ENCODE measurements around the gene DEF6. TPM values are rescaled to one million over a fixed set of nuclear protein-coding genes. Genes with fewer than 3 reads are reported as not detected.

The DEF6 gene
- total and polyA plus RNA-seq, 4 donors: 1.0 to 6.3 (median 2.5) TPM

DNA sequence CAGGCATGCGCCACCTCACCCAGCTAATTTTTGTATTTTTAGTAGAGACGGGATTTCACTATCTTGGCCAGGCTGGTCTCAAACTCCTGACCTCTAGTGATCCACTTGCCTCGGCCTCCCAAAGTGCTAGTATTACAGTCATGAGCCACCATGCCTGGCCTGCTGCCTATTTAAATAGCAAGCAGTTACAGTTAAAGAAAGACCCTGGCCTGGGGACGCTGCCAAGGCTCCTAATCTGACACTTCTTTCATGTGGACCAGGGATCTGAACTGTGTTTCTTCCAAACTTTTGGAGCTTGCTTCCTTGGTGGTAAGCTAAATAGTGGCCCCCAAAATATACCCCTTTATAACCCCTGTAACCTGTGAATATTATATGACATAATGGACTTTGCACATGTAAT lies 60.1 kb downstream of the DEF6 start:
- DNase-seq (ENCODE audit: low spot score): no peak
- TF ChIP-seq RXRA (IDR thresholded peaks at IDR 0.05): no peak
- TF ChIP-seq HNF4G (IDR thresholded peaks at IDR 0.05): no peak
- TF ChIP-seq JUND (IDR thresholded peaks at IDR 0.05): no peak
- no peak for TF ChIP-seq FOXA2 (IDR thresholded peaks at IDR 0.05)
- TF ChIP-seq, protein P1, sequence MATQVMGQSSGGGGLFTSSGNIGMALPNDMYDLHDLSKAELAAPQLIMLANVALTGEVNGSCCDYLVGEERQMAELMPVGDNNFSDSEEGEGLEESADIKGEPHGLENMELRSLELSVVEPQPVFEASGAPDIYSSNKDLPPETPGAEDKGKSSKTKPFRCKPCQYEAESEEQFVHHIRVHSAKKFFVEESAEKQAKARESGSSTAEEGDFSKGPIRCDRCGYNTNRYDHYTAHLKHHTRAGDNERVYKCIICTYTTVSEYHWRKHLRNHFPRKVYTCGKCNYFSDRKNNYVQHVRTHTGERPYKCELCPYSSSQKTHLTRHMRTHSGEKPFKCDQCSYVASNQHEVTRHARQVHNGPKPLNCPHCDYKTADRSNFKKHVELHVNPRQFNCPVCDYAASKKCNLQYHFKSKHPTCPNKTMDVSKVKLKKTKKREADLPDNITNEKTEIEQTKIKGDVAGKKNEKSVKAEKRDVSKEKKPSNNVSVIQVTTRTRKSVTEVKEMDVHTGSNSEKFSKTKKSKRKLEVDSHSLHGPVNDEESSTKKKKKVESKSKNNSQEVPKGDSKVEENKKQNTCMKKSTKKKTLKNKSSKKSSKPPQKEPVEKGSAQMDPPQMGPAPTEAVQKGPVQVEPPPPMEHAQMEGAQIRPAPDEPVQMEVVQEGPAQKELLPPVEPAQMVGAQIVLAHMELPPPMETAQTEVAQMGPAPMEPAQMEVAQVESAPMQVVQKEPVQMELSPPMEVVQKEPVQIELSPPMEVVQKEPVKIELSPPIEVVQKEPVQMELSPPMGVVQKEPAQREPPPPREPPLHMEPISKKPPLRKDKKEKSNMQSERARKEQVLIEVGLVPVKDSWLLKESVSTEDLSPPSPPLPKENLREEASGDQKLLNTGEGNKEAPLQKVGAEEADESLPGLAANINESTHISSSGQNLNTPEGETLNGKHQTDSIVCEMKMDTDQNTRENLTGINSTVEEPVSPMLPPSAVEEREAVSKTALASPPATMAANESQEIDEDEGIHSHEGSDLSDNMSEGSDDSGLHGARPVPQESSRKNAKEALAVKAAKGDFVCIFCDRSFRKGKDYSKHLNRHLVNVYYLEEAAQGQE (IDR thresholded peaks at IDR 0.05): no peak
- TF ChIP-seq RAD21 (IDR thresholded peaks at IDR 0.05): no peak
- TF ChIP-seq FOXA1 (IDR thresholded peaks at IDR 0.05): no peak
- no peak for TF ChIP-seq NR2F2 (IDR thresholded peaks at IDR 0.05)
- TF ChIP-seq, protein P2, sequence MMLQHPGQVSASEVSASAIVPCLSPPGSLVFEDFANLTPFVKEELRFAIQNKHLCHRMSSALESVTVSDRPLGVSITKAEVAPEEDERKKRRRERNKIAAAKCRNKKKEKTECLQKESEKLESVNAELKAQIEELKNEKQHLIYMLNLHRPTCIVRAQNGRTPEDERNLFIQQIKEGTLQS (IDR thresholded peaks at IDR 0.05): no peak
- Histone ChIP-seq H3K9me3 (ENCODE audit: control insufficient read depth in 4 of 4, low read length in 3 of 4) (no peaks in the 10 kb centered on the region), H3K36me3 (ENCODE audit: control insufficient read depth in 4 of 4, insufficient read depth in 3 of 4, low read depth in 1 of 4, low read length in 3 of 4) (peaks cover 5 to 17% (median 10%) of the 10 kb centered on the region in 4 donors), H3K27ac (ENCODE audit: low read depth in 1 of 2, low read length in 2 of 2) (no peak overlapping the region), H3K4me1 (ENCODE audit: control insufficient read depth in 4 of 4, insufficient read depth in 4 of 4, low read length in 3 of 4) (peaks cover 12 to 20% (median 16%) of the 10 kb centered on the region in 4 donors), H3K4me3 (ENCODE audit: low read depth in 1 of 3, low read length in 3 of 3) (no peak overlapping the region), H3K9ac (ENCODE audit: low read depth in 1 of 2, low read length in 2 of 2) (no peak overlapping the region), H3K27me3 (ENCODE audit: control insufficient read depth in 4 of 4, insufficient read depth in 4 of 4, low read length in 3 of 4) (no peaks in the 10 kb centered on the region)
- WGBS: 78% methylated on average over 4 of the region's 4 CpGs

DNA sequence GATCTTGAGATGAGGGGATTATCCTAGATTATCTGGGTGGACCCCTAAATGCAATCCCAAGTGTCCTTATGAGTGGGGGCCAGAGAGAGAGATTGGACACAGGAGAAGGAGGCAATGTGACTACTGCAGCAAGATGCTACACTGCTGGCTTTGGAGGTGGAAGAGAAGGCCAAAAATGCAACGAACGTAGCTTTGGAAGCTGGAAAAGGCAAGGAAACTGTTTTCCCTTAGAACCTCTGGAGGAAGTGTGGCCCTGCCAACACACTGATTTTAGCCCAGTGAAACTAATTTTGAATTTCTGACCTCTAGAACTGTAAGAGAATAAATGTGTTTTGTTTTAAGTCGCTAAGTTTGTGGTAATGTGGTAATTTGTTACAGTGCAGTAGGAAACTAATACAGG lies 60.5 kb downstream of the DEF6 start:
- Histone ChIP-seq H3K4me3 (ENCODE audit: low read depth in 1 of 3, low read length in 3 of 3) (no peak overlapping the region), H3K36me3 (ENCODE audit: control insufficient read depth in 4 of 4, insufficient read depth in 3 of 4, low read depth in 1 of 4, low read length in 3 of 4) (peaks cover 4 to 13% (median 8%) of the 10 kb centered on the region in 4 donors), H3K4me1 (ENCODE audit: control insufficient read depth in 4 of 4, insufficient read depth in 4 of 4, low read length in 3 of 4) (peaks cover 12 to 20% (median 16%) of the 10 kb centered on the region in 4 donors), H3K9me3 (ENCODE audit: control insufficient read depth in 4 of 4, low read length in 3 of 4) (no peaks in the 10 kb centered on the region), H3K27me3 (ENCODE audit: control insufficient read depth in 4 of 4, insufficient read depth in 4 of 4, low read length in 3 of 4) (no peaks in the 10 kb centered on the region), H3K9ac (ENCODE audit: low read depth in 1 of 2, low read length in 2 of 2) (no peak overlapping the region), H3K27ac (ENCODE audit: low read depth in 1 of 2, low read length in 2 of 2) (no peak overlapping the region)
- TF ChIP-seq, protein P1 (IDR thresholded peaks at IDR 0.05): no peak
- no peak for TF ChIP-seq NR2F2 (IDR thresholded peaks at IDR 0.05)
- TF ChIP-seq, protein P3, sequence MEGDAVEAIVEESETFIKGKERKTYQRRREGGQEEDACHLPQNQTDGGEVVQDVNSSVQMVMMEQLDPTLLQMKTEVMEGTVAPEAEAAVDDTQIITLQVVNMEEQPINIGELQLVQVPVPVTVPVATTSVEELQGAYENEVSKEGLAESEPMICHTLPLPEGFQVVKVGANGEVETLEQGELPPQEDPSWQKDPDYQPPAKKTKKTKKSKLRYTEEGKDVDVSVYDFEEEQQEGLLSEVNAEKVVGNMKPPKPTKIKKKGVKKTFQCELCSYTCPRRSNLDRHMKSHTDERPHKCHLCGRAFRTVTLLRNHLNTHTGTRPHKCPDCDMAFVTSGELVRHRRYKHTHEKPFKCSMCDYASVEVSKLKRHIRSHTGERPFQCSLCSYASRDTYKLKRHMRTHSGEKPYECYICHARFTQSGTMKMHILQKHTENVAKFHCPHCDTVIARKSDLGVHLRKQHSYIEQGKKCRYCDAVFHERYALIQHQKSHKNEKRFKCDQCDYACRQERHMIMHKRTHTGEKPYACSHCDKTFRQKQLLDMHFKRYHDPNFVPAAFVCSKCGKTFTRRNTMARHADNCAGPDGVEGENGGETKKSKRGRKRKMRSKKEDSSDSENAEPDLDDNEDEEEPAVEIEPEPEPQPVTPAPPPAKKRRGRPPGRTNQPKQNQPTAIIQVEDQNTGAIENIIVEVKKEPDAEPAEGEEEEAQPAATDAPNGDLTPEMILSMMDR (IDR thresholded peaks at IDR 0.05; ENCODE audit: low read depth, low read length, missing input control): no peak
- no peak for TF ChIP-seq SP1 (IDR thresholded peaks at IDR 0.05)
- 87% methylated on average over 3 of the region's 3 CpGs for WGBS
- no peak for DNase-seq (ENCODE audit: low spot score)

All from liver (tissue), 9 donors.